HL-60 (cell line): ENCODE measurements around the gene ALDH1L1.

Experiments
- DNase-seq, 2 experiments: peaks; one replicate each; pipeline ENCODE4 v3.0.0-alpha.2; 2010 to 2020; ENCODE audit warnings: low read depth in 1 of 2, low spot score in 1 of 2
- H3K27ac ChIP-seq: fragments of 250-450 bp; sonication (Bioruptor Pico); replicated peaks from 2 replicates; pipeline ENCODE4 v1.5.1; 2020; ENCODE audit warnings: mild to moderate bottlenecking, moderate library complexity
- H3K27me3 ChIP-seq: fragments of 250-450 bp; sonication (Bioruptor Pico); 2 replicates; pipeline ENCODE4 v1.5.1; 2021; ENCODE audit warnings: mild to moderate bottlenecking, moderate library complexity; ENCODE audit not compliant: insufficient read depth, poor library complexity, severe bottlenecking
- H3K4me3 ChIP-seq: replicated peaks from 2 replicates; pipeline ENCODE4 v1.5.1; 2011; ENCODE audit warnings: mild to moderate bottlenecking, control low read depth, low read length; ENCODE audit not compliant: insufficient read depth
- CTCF ChIP-seq: IDR thresholded peaks from one replicate; pipeline ENCODE4 v1.5.1; 2011; ENCODE audit warnings: low read length, control low read depth, inconsistent platforms; ENCODE audit not compliant: insufficient read depth
- GABPA ChIP-seq: IDR thresholded peaks from 2 replicates; pipeline ENCODE4 v1.6.1; 2012; ENCODE audit warnings: low read depth
- POLR2AphosphoS5 ChIP-seq: IDR thresholded peaks from 2 replicates; pipeline ENCODE4 v1.6.1; 2012; ENCODE audit warnings: low read depth
- REST ChIP-seq: IDR thresholded peaks from 2 replicates; pipeline ENCODE4 v1.6.1; 2012; ENCODE audit warnings: low read depth; ENCODE audit not compliant: insufficient replicate concordance
- SPI1 ChIP-seq: IDR thresholded peaks from 2 replicates; pipeline ENCODE4 v1.6.1; 2012; ENCODE audit warnings: low read depth, mild to moderate bottlenecking, borderline replicate concordance

The ALDH1L1 gene

GRCh38 chr3:126057936-126058335 lies 122.5 kb downstream of the ALDH1L1 start:
- no peak for TF ChIP-seq CTCF
- TF ChIP-seq SPI1, result no peak
- no peak for TF ChIP-seq GABPA
- no peak for TF ChIP-seq POLR2AphosphoS5
- TF ChIP-seq REST, result no peak
- no peak for DNase-seq
- Histone ChIP-seq H3K4me3 (no peak overlapping the region), H3K27me3 (no peaks in the 10 kb centered on the region), H3K27ac (no peak overlapping the region)

- Histone ChIP-seq H3K4me3 (no peak overlapping the region), H3K27me3 (no peaks in the 10 kb centered on the region), H3K27ac (no peak overlapping the region)
- TF ChIP-seq CTCF, result no peak
- no peak for TF ChIP-seq POLR2AphosphoS5
- no peak for TF ChIP-seq GABPA
- no peak for TF ChIP-seq SPI1
- no peak for TF ChIP-seq REST
- no peak for DNase-seq
Observed at GRCh38 chr3:126057501-126057819, 122.9 kb downstream of the ALDH1L1 start.

- TF ChIP-seq SPI1 (no peak), POLR2AphosphoS5 (no peak), GABPA (no peak), CTCF (no peak)
- Histone ChIP-seq H3K27me3 (no peaks in the 10 kb centered on the region), H3K4me3 (no peak overlapping the region), H3K27ac (no peak overlapping the region)
- DNase-seq, result no peak
Observed at GRCh38 chr3:126056681-126057500, 123.5 kb downstream of the ALDH1L1 start.

- Histone ChIP-seq H3K4me3 (no peak overlapping the region), H3K27ac (no peak overlapping the region), H3K27me3 (no peaks in the 10 kb centered on the region)
- no peak for DNase-seq
- no peak for TF ChIP-seq REST
- TF ChIP-seq GABPA, result no peak
- no peak for TF ChIP-seq SPI1
- TF ChIP-seq POLR2AphosphoS5, result no peak
- no peak for TF ChIP-seq CTCF
Observed at GRCh38 chr3:126056088-126056487, 124.3 kb downstream of the ALDH1L1 start.
